ENCODE data around the gene TTLL5. TPM values are rescaled to one million over a fixed set of nuclear protein-coding genes. Genes with fewer than 3 reads are reported as not detected.

The TTLL5 gene
- total RNA-seq, 1 experiment from 2014 or later, result 35.7 TPM

DNA sequence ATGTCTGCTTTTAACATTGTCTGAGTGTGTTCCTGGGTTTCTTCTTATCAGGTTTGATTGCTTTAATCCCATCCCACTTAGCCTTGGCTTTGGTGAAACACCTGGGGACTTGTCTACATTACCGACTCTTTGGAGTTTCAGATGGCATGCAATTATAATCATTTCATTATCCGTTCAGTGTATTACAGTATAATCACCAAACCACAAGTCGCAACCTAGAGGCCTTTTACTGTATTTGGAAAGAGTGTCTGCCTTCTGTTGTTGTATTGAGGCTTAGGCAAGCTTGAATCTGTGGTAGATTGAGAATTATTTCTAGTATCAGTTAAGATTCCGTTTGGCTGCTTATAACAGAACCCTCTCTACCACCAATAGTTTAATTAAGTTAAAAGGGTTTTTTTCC lies 216.8 kb downstream of the TTLL5 start:
- H2BK15ac ChIP-seq (ENCODE audit: low read depth, low read length), result no peak overlapping the region
- no peak overlapping the region for H3K4ac ChIP-seq (ENCODE audit: low read depth, low read length)
- H3K23ac ChIP-seq (ENCODE audit: insufficient read length, low read depth, low read length), result no peak overlapping the region
- no peak overlapping the region for H2AK5ac ChIP-seq (ENCODE audit: insufficient read length, low read length)
- H4K91ac ChIP-seq (ENCODE audit: insufficient read length, low read depth, low read length), result no peak overlapping the region
- no peak overlapping the region for H3K56ac ChIP-seq (ENCODE audit: insufficient read length, low read depth, low read length)
- H3K27me3 Mint-ChIP-seq (ENCODE audit: low read depth), result no peaks in the 10 kb centered on the region
- H3K4me2 ChIP-seq (ENCODE audit: insufficient read depth, insufficient read length, low read length), result no peak overlapping the region
- H3K9me3 ChIP-seq (ENCODE audit: control insufficient read depth, low read depth, low read length), result no peaks in the 10 kb centered on the region
- no peak overlapping the region for H4K5ac ChIP-seq (ENCODE audit: insufficient read length, low read depth, low read length)
- H4K8ac ChIP-seq (replicated peaks; ENCODE audit: insufficient read length, low read depth, low read length), result no peak overlapping the region
- H3K79me2 ChIP-seq (ENCODE audit: insufficient read depth, low read length), result no peaks in the 10 kb centered on the region
- H2BK12ac ChIP-seq (ENCODE audit: insufficient read length, low read depth, low read length), result no peak overlapping the region
- H3K9ac ChIP-seq (ENCODE audit: extremely low read depth, insufficient read length, low read length), result no peak overlapping the region
- no peak overlapping the region for H2BK5ac ChIP-seq (ENCODE audit: insufficient read length, low read length)
- H3K9me3 Mint-ChIP-seq, result no peaks in the 10 kb centered on the region; a peak in 1 of 5 replicates
- H3K4me3 Mint-ChIP-seq, result no peak overlapping the region
- H2AFZ ChIP-seq (ENCODE audit: low read length), result no peak overlapping the region
- peaks cover 8 to 18% of the 10 kb centered on the region in 2 experiments for H3K4me1 Mint-ChIP-seq
- no peak overlapping the region for H3K27ac ChIP-seq (ENCODE audit: insufficient read length, low read depth, low read length)
- no peak overlapping the region for H3K18ac ChIP-seq (ENCODE audit: insufficient read length, low read depth, low read length)
- no CpG with 5 or more reads among the region's 4 CpGs for WGBS (ENCODE audit: extremely low coverage, insufficient read length, low lambda C conversion rate)
- TF ChIP-seq CTCF (conservative IDR thresholded peaks at IDR 0.05), result no peak
- no peaks in the 10 kb centered on the region for H3K23me2 ChIP-seq (ENCODE audit: insufficient read length, low read depth, low read length, poor library complexity, severe bottlenecking)
- DNase-seq, result no peak
- peaks cover 2 to 9% (median 6%) of the 10 kb centered on the region in 3 experiments; a peak in 5 of 7 replicates for H3K36me3 Mint-ChIP-seq (ENCODE audit: insufficient read depth in 1 of 3, low read depth in 3 of 3)
- H3K27ac Mint-ChIP-seq, result no peak overlapping the region
- H3K4me1 ChIP-seq (ENCODE audit: insufficient read depth, low read length), result no peaks in the 10 kb centered on the region
- H3K27me3 ChIP-seq (ENCODE audit: insufficient read depth, low read length), result no peaks in the 10 kb centered on the region
- H2BK120ac ChIP-seq (ENCODE audit: low read depth, low read length, poor library complexity, severe bottlenecking), result no peak overlapping the region
- no peaks in the 10 kb centered on the region for H4K20me1 ChIP-seq (ENCODE audit: control insufficient read depth, insufficient read depth, insufficient read length)
- no peak overlapping the region for H3T11ph ChIP-seq (ENCODE audit: low read length)
- H2BK20ac ChIP-seq (ENCODE audit: low read depth, low read length, poor library complexity, severe bottlenecking), result no peak overlapping the region
- H3K14ac ChIP-seq (ENCODE audit: insufficient read depth, low read length), result no peak overlapping the region
- no peaks in the 10 kb centered on the region for H3K79me1 ChIP-seq (ENCODE audit: insufficient read depth, low read depth, low read length, poor library complexity, severe bottlenecking)
